ENCODE measurements around the gene NCK2. TPM values are rescaled to one million over a fixed set of nuclear protein-coding genes. Genes with fewer than 3 reads are reported as not detected.

NCK2 gene
- total RNA-seq, 1 donor from 2014 or later = 31.0 TPM

DNA sequence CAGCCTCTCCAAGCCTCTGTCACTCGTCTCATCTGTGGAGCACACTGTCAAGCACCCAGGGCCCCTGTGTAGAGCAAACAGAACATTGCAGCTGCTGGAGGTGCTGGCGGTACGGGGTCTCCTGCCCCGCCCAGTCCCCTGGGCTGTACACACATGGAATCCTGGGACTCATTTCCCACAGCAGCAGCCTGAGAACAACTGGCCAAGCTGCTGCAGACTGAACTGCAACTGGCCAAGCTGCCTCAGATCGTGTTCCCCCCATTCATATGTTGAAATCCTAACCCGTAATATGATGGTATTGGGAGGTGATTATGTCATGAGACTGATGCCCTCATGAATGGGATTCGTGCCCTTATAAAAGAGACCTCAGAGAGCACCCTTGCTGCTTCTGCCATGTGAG is 130.5 kb downstream of the NCK2 start:
- ATAC-seq (no peak), DNase-seq (ENCODE audit: low spot score) (no peak)
- intact Hi-C loops (cut with DNase I) = no loop called here

DNA sequence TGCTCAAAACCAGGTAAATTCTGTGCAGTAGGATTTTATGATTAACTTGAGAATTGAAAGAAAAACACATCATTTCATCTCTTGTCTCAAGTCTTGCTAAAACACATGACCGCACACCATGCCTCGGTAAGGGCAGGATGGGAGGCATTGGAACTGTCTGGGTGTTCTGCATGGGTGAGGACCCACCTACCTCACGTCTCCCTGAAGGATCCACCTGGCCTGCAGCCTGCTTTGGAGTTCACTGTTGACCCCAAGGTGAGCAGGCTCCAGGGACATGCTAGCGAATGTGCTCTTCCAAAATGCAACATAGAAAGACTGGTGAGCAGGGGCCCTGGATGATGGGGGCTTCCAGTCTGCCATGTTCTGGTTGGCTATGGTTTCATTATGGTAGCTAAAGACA is 131.5 kb downstream of the NCK2 start:
- ATAC-seq (no peak), DNase-seq (ENCODE audit: low spot score) (no peak)
- intact Hi-C loops (cut with DNase I) = no loop called here

GRCh38 chr2:105877945-105878344 is 133.2 kb downstream of the NCK2 start:
- DNase-seq (ENCODE audit: low spot score) (no peak), ATAC-seq (no peak)
- intact Hi-C loops (cut with DNase I) = no loop called here

DNA sequence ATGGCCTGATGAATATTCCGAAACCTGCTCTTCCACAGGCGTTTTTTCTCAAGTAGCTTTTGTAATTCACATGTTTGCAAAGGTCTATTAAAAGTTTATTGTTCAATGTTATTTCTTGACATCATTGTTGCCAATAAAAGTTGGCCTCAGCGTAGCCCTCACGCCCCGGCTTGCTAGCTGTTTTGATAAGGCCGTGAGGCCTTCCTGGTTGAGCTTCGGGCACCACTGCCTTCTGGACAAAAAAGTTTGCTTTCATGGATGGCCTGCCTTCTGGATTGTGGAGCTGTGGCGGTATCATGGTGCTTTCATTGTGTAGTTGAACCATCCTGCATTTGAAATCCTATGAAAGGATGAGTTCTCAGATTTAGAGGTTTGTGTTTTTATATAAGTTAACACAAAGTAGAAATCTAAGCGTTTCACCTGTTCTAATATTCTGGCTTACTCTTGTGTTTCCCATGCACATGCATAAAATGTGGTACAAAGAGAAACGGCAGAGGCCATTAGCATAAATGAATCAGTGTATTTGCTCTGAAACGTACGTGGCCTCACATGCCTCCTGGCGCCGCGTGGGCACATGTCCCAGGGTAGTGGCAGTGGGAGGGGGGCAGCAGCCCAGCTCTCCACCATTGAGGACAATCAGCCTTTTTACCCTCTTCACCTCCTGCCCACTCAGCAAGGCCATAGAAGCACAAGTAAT is 134.5 kb downstream of the NCK2 start:
- intact Hi-C loops (cut with DNase I) = no loop called here
- ATAC-seq (no peak), DNase-seq (ENCODE audit: low spot score) (no peak)

DNA sequence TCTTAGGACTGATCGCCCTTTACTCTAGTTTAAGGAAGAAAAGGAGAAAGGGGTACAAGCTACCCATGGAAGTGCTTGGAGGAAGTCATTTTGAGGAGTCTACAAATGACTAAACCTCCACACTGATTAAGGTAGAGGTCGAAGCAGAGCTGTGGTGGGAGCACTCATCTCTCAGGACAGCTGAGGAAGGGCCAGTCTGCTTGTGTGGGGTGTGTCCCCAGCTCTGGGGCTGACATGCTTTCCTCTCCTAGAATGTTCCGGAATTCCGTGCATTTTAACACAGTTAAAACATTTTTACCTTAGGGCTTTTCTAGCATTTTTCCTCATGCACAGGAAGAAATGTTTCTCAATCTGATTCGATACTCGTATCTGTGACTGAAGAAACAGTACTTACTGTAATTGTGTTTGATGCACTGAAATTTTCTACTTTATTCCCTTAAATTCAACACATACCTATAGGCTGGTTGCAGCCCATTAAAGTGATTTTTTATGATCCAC is 135.1 kb downstream of the NCK2 start:
- DNase-seq (ENCODE audit: low spot score) (no peak), ATAC-seq (no peak)
- intact Hi-C loops (cut with DNase I) = no loop called here

- intact Hi-C loops (cut with DNase I) = no loop called here
- DNase-seq (ENCODE audit: low spot score) = no peak
- ATAC-seq = no peak
These were observed 135.9 kb downstream of the NCK2 start for GRCh38 chr2:105880637-105881036.

- ATAC-seq (no peak), DNase-seq (ENCODE audit: low spot score) (no peak)
- intact Hi-C loops (cut with DNase I) = no loop called here
These were observed 136.8 kb downstream of the NCK2 start for GRCh38 chr2:105881286-105882136.

DNA sequence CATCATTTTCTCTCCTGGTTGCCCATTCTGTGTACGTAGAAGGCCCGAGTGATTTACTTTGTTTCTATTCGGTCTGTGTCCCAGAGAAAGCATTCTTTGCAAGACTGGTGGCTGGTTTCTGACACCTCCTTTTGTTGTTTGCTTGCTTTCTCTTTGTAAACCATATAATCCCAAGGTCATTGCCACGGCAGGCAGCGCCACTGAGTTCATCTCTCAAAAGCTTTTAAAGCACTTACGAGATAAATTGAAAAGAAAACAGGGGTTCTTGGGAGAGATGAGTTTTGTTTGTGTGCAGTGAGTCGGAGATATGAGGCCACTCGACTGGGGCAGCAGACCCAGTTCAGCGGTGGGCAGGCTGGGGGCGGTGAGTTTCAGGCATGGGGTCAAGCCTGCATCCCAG is 137.6 kb downstream of the NCK2 start:
- ATAC-seq (no peak), DNase-seq (ENCODE audit: low spot score) (no peak)
- intact Hi-C loops (cut with DNase I) = no loop called here

DNA sequence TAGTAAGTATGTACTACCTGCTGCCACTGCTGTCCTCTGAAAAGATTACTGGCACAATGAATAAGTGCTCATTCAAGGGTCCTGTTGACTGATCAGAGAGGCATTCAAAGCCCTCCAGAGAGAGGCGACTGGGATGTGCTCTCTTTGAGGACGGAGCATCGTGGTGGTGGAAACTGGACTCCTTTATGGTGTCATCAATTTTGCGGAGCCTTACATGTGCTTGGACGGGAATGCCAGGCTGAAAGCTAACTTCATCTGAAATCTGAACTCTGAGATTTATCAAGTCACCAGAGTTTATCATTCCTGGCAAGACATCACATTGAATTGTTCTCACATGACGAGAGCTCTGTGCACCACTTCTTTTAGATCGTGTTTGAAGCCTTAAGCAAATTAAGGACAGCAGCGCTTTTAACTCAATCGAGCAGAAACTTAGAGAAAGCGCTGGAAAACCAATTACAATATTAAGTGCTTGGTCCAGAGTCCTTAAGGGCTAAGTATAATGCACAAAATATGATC is 138.3 kb downstream of the NCK2 start:
- DNase-seq (ENCODE audit: low spot score) (no peak), ATAC-seq (no peak)
- intact Hi-C loops (cut with DNase I) = no loop called here

DNA sequence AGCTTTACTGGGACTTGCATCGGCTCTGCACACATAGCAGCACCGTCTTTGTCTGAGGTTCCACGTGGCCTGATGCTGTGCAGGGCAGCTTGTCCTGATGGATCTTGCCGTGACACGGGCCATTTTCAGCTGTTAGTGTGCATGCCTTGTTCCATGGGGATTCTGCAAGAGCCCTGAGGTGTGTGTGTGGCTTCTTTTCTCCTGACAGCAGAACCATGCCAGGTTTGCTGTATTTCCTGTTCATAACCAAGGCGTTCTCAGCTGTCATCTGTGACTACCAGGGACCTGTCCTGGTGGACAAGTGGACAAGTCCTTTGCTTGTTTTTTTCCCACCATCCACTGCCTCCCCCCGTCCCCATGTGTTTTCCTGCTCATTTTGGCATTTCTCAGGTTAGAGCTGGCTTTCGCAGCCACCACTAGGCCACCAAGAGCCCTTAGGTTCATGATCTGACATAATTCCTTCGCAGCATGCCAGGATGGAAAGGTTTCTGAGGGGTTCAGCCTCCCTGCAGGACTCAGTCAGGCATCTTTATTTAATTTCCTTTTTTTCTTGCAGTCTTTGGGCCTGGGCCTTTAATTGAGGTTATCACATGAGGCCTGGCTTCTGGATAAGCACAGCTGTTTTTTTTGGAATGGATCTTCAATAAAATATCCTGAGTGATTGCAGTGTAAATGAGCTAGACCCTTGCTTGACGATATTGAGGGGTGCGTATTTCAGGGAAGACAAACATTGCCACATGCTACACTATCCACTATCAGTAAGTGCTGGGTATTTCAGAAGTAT is 139.4 kb downstream of the NCK2 start:
- ATAC-seq (peak; percentile 23), DNase-seq (ENCODE audit: low spot score) (no peak)
- intact Hi-C loops (cut with DNase I) = no loop called here

DNA sequence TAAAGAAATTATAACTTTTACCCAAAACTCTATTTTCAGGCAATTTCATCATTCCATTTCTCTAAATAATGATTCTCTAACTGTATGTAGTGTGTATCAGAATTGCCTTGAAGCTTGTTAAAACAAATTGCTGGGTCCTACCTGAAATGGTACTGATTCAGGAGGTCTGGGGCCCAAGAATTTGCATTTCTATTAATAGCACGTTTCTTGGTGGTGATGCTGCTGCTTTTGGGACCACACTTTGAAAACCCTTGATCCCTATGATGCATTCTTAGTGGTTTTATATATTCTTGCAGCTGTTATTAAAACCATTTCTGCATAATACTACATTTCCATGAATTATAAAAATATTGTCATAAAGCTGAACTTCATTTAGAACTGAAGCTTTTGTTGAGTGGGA is 140.7 kb downstream of the NCK2 start:
- DNase-seq (ENCODE audit: low spot score) (no peak), ATAC-seq (no peak)
- intact Hi-C loops (cut with DNase I) = no loop called here

DNA sequence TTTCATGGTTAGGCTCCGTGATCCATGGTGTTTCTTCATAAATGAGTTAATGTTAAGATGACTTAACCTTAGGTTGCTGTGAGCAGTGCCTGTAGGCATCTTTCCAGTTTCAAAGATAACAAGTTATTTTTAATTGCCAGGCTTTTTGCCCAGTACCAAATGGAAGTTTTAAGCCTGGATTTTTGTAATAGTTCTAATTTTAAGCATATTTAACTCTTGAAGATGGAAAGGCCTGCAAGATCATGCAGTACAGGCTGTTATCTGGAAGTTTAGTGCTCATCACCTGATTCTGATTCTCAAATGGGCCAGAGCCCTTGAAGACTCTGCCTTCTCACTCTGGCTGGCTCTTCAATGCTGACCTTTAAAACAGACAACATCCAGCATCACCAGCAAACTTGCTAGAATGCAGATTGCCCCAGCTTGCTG is 141.3 kb downstream of the NCK2 start:
- DNase-seq (ENCODE audit: low spot score) (no peak), ATAC-seq (peak; percentile 52)
- intact Hi-C loops (cut with DNase I) = no loop called here

- ATAC-seq (no peak), DNase-seq (ENCODE audit: low spot score) (no peak)
- intact Hi-C loops (cut with DNase I) = no loop called here
These were observed 142.0 kb downstream of the NCK2 start for GRCh38 chr2:105886687-105887086.

DNA sequence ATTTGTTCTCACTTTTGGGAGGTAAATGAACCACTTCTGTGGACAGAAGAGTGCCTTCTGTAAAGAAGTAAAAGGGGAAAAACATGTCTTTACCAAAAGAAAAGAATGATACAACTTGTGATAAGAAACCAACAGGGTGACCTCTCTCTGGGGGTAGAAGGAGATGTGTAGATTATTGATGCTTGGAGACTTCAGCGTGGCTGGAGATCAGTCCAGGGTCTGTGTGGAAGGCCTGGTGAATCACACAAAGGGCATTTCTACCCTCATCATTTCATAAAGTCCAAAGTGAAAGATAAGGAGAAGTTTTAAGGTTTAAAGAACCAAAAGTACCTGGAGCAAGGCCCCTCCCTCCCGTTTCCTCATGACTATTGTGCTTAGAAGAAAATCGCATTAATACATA is 142.5 kb downstream of the NCK2 start:
- intact Hi-C loops (cut with DNase I) = no loop called here
- ATAC-seq = no peak

GRCh38 chr2:105888625-105889024 is 143.9 kb downstream of the NCK2 start:
- no peak for ATAC-seq
- DNase-seq (ENCODE audit: low spot score) = no peak
- intact Hi-C loops (cut with DNase I) = no loop called here

More for the DNA sequence above, 142.5 kb downstream of the NCK2 start:
- no peak for DNase-seq (ENCODE audit: low spot score)

- ATAC-seq = no peak
These were observed 144.3 kb downstream of the NCK2 start for GRCh38 chr2:105889046-105889445.

DNA sequence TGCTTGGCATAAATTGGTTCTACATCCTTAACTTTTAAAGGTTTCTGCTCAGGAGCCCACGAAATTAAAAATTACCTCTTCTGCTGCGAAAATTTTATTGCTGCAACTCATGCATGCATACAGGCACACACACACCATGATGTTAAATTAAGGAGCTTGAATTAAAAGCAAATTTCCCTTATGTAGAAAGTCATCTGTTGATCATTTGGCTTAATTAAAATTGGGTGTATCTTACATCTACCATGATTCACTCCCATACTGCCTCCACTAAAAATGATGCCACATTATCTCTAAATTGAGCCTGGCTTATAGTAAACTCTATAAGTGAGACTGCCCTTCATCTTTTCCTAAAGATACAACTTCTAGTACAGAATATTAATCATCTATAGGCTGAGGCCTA is 145.4 kb downstream of the NCK2 start:
- intact Hi-C loops (cut with DNase I) = no loop called here
- no peak for DNase-seq (ENCODE audit: low spot score)
- no peak for ATAC-seq

More at GRCh38 chr2:105889046-105889445, 144.3 kb downstream of the NCK2 start:
- intact Hi-C loops (cut with DNase I) = no loop called here
- no peak for DNase-seq (ENCODE audit: low spot score)

GRCh38 chr2:105890856-105891255 is 146.1 kb downstream of the NCK2 start:
- DNase-seq (ENCODE audit: low spot score) (no peak), ATAC-seq (no peak)
- intact Hi-C loops (cut with DNase I) = no loop called here

All from sciatic nerve (tissue), 2 donors.